ENCODE data around the gene TBL2. TPM values are rescaled to one million over a fixed set of nuclear protein-coding genes. Genes with fewer than 3 reads are reported as not detected.
"Not testable (repeated sequence)": the region's sequence is repeated elsewhere in the genome, so short reads cannot be mapped to it uniquely, and the experiment has no call there.

Gene TBL2
- total RNA-seq, 1 donor from 2014 or later = 9.6 TPM

DNA sequence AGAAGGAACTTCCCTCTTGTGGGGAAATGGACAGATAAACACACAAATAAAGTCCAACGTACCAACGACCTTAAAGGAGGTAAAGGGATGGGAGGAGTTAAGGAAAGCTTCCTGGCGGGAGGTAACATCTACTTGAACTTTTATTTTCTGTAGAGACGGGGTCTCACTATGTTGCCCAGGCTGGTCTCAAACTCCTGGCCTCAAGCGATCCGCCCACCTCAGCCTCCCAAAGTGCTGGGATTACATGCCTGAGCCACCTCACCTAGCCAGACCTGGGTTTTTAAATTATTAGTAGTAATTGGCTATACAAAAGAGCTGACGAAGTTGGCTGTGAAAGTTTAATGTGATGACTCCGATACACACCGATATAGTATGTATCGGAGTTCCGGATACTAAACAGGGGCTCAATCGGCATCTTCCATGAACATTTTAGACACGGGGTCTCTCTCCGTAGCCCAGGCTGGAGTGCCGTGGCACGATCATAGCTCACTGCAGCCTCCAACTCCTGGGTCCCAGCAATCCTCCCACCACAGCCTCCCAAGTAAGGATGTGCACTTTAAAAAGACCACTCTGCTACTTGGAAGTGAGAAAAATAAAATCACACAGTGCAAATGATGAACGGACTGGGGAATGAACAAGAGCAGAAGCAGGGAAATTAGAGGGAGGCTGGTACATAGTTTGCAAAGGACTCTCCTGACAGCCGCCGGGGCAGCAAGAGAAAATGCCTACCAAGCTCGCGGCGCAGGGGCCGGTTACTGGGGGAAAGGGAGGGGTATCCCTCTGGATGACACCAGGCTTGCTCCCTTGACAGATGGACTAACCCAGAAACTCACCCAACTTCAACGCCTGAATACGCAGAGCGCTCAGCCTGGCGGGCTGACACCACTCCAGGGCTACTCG, 21.9 kb downstream of the TBL2 start:
- H3K4me3 ChIP-seq = peak overlapping the region; percentile 77
- peaks cover 33% of the 10 kb centered on the region for H3K36me3 ChIP-seq
- H3K4me1 ChIP-seq = peaks cover 50% of the 10 kb centered on the region
- H3K9me3 ChIP-seq (replicated peaks) = no peaks in the 10 kb centered on the region
- intact Hi-C loops (cut with micrococcal nuclease) = no loop called here
- no peak for DNase-seq
- H3K27ac ChIP-seq (replicated peaks) = peak overlapping the region; percentile 100
- TF ChIP-seq, protein P1, sequence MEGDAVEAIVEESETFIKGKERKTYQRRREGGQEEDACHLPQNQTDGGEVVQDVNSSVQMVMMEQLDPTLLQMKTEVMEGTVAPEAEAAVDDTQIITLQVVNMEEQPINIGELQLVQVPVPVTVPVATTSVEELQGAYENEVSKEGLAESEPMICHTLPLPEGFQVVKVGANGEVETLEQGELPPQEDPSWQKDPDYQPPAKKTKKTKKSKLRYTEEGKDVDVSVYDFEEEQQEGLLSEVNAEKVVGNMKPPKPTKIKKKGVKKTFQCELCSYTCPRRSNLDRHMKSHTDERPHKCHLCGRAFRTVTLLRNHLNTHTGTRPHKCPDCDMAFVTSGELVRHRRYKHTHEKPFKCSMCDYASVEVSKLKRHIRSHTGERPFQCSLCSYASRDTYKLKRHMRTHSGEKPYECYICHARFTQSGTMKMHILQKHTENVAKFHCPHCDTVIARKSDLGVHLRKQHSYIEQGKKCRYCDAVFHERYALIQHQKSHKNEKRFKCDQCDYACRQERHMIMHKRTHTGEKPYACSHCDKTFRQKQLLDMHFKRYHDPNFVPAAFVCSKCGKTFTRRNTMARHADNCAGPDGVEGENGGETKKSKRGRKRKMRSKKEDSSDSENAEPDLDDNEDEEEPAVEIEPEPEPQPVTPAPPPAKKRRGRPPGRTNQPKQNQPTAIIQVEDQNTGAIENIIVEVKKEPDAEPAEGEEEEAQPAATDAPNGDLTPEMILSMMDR (IDR thresholded peaks at IDR 0.05; ENCODE audit: borderline replicate concordance) = no peak
- H3K27me3 ChIP-seq (ENCODE audit: low read depth) = no peaks in the 10 kb centered on the region

DNA sequence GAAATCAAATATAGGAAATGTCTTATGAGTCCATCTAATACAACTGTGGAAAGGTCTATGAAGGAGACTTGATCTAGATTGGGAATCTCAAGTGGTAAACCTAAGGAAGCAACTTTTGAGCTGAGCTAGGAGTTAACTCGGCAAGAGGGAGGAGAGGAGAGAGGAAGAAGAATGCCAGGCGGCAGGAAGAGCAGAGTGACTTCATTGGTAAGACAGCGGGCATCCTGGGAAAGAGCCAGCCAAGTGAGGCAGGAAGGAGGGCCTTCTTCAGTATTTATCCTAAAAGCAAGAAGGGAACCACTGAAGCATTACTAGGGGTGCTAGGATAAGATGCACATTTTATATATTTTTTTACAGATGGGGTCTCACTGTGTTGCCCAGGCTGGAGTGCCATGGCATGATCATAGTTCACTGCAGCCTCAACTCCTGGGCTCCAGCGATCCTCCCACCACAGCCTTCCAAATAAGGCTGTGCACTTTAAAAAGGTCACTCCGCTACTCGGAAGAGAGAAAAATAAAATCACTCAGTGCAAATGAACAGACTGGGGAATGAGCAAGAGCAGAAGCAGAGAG, 22.9 kb downstream of the TBL2 start:
- Histone ChIP-seq H3K27ac (replicated peaks) (peak overlapping the region; percentile 100), H3K27me3 (ENCODE audit: low read depth) (no peaks in the 10 kb centered on the region), H3K4me3 (peak overlapping the region; percentile 77), H3K4me1 (peaks cover 50% of the 10 kb centered on the region), H3K9me3 (replicated peaks) (no peaks in the 10 kb centered on the region), H3K36me3 (peaks cover 40% of the 10 kb centered on the region)
- intact Hi-C loops (cut with micrococcal nuclease) = no loop called here
- TF ChIP-seq, protein P1 (IDR thresholded peaks at IDR 0.05; ENCODE audit: borderline replicate concordance) = no peak
- no peak for DNase-seq

DNA sequence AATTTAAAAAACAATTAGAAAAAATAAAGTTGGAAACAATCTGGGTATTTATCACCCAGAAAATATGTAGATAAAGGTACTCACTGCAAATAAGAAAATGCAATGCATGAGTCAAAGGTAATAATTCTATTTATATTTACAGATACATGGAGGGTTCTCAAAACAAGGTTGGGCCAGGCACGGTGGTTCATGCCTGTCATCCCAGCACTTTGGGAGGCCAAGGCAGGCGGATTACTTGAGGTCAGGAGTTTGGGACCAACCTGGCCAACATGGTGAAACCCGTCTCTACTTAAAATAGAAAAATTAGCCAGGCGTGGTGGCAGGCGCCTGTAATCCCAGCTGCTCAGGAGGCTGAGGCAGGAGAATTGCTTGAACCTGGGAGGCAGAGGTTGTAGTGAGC, 28.3 kb downstream of the TBL2 start:
- peak overlapping the region; percentile 32 for H3K27ac ChIP-seq (replicated peaks)

DNA sequence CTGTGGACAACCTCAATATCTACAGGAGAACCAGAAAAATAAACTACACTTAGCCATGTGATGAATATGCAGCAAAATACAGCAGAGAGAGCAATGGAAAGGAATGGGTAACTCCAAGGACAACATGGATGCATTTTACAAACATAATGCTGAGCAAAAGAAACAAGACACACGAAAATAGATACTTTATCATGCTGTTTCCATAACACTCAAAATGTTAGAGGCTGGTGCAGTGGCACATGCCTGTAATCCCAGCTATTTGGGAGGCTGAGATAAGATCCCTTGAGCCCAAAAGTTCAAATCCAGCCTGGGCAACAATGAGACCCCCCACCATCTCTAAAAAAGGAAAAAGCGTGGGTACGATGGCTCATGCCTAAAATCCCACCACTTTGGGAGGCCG, 29.2 kb downstream of the TBL2 start:
- Histone ChIP-seq H3K4me1 (peaks cover 49% of the 10 kb centered on the region), H3K27ac (replicated peaks) (peak overlapping the region; percentile 32), H3K9me3 (replicated peaks) (no peaks in the 10 kb centered on the region), H3K4me3 (no peak overlapping the region), H3K36me3 (peaks cover 49% of the 10 kb centered on the region), H3K27me3 (ENCODE audit: low read depth) (no peaks in the 10 kb centered on the region)
- intact Hi-C loops (cut with micrococcal nuclease) = no loop called here
- no peak for DNase-seq
- TF ChIP-seq, protein P1 (IDR thresholded peaks at IDR 0.05; ENCODE audit: borderline replicate concordance) = no peak

More for the DNA sequence above, 28.3 kb downstream of the TBL2 start:
- H3K27me3 ChIP-seq (ENCODE audit: low read depth); intact Hi-C loops (cut with micrococcal nuclease); H3K9me3 ChIP-seq (replicated peaks); DNase-seq; H3K4me3 ChIP-seq: not testable (repeated sequence)
- H3K4me1 ChIP-seq = peaks cover 59% of the 10 kb centered on the region
- H3K36me3 ChIP-seq = peaks cover 57% of the 10 kb centered on the region

DNA sequence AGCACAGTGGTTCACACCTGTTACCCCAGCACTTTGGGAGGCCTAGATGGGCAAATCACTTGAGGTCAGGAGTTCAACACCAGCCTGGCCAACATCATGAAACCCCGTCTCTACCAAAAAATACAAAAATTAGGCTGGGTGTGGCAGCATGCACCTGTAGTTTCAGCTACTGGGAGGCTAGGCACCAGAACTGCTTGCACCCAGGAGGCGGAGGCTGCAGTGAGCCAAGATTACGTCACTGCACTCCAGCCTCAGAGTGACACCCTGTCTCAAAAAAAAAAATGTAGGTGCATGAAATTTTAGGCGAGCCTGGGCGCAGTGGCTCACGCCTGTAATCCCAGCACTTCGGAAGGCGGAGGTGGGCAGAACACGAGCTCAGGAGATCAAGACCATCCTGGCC, 30.5 kb downstream of the TBL2 start:
- no peaks in the 10 kb centered on the region for H3K9me3 ChIP-seq (replicated peaks)
- intact Hi-C loops (cut with micrococcal nuclease) = no loop called here
- TF ChIP-seq, protein P1 (IDR thresholded peaks at IDR 0.05; ENCODE audit: borderline replicate concordance) = no peak
- H3K4me1 ChIP-seq = peaks cover 36% of the 10 kb centered on the region
- no peak for DNase-seq
- H3K27ac ChIP-seq (replicated peaks) = no peak overlapping the region
- H3K4me3 ChIP-seq = no peak overlapping the region
- no peaks in the 10 kb centered on the region for H3K27me3 ChIP-seq (ENCODE audit: low read depth)
- peaks cover 44% of the 10 kb centered on the region for H3K36me3 ChIP-seq

DNA sequence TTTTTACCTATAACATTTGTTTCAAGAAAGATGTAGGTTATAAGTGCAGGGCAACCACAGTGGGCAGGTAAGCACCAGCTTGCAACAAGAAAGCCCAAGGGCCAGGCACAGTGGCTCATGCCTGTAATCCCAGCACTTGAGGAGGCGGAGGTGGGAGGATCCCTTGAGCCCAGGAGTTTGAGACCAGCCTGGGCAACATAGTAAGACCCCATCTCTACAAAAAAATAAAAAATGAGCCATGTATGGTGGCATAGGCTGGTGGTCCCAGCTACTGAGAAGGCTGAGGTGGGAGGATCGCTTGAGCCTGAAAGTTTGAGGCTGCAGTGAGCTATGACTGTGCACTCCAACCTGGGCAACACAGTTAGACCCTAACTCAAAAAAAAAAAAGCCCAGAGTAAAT, 33.7 kb downstream of the TBL2 start:
- Histone ChIP-seq H3K27ac (replicated peaks) (no peak overlapping the region), H3K36me3 (peaks cover 56% of the 10 kb centered on the region), H3K27me3 (ENCODE audit: low read depth) (no peaks in the 10 kb centered on the region), H3K9me3 (replicated peaks) (no peaks in the 10 kb centered on the region), H3K4me1 (peaks cover 28% of the 10 kb centered on the region), H3K4me3 (no peak overlapping the region)
- TF ChIP-seq, protein P1 (IDR thresholded peaks at IDR 0.05; ENCODE audit: borderline replicate concordance) = no peak
- no peak for DNase-seq
- intact Hi-C loops (cut with micrococcal nuclease) = no loop called here

Measured in left ventricle myocardium inferior (tissue), 1 donor.